SH-SY5Y (cell line): ENCODE data around the gene EBF3.

ENCODE experiments used
- GATA2 ChIP-seq: IDR thresholded peaks from 2 replicates; pipeline ENCODE4 v1.6.1; 2011; ENCODE audit warnings: mild to moderate bottlenecking, low read depth, low read length
- GATA3 ChIP-seq: IDR thresholded peaks from 2 replicates; pipeline ENCODE4 v1.6.1; 2011; ENCODE audit warnings: low read depth, mild to moderate bottlenecking, low read length, moderate library complexity

- TF ChIP-seq GATA3 (no peak), GATA2 (no peak)
Observed at GRCh38 chr10:129852829-129853561, 111.1 kb downstream of the EBF3 start.
